CD4-positive, alpha-beta T cell treated with Interleukin-17A for 4 hours (primary cell): ENCODE results near the gene NAA10.

ENCODE experiments used
- DNase-seq: peaks from one replicate; pipeline ENCODE4 v3.0.0-alpha.2; 2020; ENCODE audit warnings: mixed read lengths

The NAA10 gene

GRCh38 chrX:153908219-153908860 is 26.5 kb downstream of the NAA10 start:
- DNase-seq, result no peak

DNA sequence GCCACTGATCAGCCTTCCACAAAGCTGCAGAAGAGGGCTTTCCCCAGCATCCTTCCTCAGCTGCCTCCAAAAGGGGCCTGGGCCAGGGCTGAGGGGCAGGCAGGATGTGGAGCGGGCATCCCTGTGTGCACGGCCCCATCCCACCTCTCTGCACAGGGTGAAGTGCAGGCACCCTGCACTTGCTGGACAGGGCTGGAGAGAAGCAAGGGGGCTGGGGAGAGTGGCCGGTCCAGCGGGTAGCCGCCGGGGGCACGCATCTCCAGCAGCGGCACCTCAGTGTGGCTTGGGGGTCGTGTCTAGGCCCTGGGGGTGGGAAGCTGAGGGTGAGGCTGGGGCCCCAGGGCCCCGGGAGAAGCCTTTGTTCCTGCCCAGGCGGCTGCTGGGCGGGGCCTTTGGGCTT is 27.4 kb downstream of the NAA10 start:
- no peak for DNase-seq

DNA sequence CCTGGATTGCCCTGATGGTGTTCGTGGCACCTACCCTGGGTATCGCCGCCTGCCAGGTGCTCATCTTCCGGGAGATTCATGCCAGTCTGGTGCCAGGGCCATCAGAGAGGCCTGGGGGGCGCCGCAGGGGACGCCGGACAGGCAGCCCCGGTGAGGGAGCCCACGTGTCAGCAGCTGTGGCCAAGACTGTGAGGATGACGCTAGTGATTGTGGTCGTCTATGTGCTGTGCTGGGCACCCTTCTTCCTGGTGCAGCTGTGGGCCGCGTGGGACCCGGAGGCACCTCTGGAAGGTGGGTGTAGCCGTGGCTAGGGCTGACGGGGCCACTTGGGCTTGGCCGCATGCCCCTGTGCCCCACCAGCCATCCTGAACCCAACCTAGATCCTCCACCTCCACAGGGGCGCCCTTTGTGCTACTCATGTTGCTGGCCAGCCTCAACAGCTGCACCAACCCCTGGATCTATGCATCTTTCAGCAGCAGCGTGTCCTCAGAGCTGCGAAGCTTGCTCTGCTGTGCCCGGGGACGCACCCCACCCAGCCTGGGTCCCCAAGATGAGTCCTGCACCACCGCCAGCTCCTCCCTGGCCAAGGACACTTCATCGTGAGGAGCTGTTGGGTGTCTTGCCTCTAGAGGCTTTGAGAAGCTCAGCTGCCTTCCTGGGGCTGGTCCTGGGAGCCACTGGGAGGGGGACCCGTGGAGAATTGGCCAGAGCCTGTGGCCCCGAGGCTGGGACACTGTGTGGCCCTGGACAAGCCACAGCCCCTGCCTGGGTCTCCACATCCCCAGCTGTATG is 28.5 kb downstream of the NAA10 start:
- DNase-seq, result no peak

DNA sequence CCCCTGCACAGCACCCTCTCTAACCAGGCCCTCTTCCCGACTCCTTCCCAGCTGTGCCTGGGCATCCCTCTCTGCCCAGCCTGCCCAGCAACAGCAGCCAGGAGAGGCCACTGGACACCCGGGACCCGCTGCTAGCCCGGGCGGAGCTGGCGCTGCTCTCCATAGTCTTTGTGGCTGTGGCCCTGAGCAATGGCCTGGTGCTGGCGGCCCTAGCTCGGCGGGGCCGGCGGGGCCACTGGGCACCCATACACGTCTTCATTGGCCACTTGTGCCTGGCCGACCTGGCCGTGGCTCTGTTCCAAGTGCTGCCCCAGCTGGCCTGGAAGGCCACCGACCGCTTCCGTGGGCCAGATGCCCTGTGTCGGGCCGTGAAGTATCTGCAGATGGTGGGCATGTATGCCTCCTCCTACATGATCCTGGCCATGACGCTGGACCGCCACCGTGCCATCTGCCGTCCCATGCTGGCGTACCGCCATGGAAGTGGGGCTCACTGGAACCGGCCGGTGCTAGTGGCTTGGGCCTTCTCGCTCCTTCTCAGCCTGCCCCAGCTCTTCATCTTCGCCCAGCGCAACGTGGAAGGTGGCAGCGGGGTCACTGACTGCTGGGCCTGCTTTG is 29.2 kb downstream of the NAA10 start:
- DNase-seq, result no peak

GRCh38 chrX:153903991-153904957 is 30.6 kb downstream of the NAA10 start, which contains the start of gene AVPR2:
Gene AVPR2, plus strand, starts transcription at chrX:153904673. Its CDS starts 473 bp downstream, at chrX:153905146.
- no peak for DNase-seq

- DNase-seq, result no peak
These were observed 31.4 kb downstream of the NAA10 start for GRCh38 chrX:153903238-153903980.

- no peak for DNase-seq
These were observed 32.5 kb downstream of the NAA10 start for GRCh38 chrX:153902385-153902784.

- DNase-seq, result no peak
These were observed 33.1 kb downstream of the NAA10 start for GRCh38 chrX:153901753-153902140.

GRCh38 chrX:153900831-153901752 is 33.7 kb downstream of the NAA10 start:
- DNase-seq, result peak; percentile 70

DNA sequence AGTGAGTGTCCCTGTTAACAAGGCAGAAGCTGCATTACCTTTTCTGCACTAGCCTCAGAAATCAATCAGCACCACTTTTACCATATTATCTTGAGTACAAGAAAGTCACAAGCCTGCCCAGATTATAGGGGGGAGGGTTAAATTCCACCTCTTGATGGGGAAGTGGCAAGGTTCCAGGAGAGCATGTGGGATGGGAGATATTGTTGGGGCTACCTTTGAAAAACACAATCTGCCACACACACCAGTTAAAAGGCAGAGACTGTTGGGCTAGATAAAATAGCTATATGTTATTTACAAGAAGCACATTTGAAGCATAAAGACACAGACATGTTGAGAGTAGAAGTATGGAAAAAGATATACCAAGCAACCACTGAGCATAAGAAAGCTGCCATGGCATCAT is 36.9 kb downstream of the NAA10 start:
- DNase-seq, result no peak

- no peak for DNase-seq
These were observed 45.7 kb downstream of the NAA10 start for GRCh38 chrX:153889123-153889522.

GRCh38 chrX:153888344-153888743 is 46.5 kb downstream of the NAA10 start:
- DNase-seq, result no peak

GRCh38 chrX:153887385-153887784 is 47.5 kb downstream of the NAA10 start:
- no peak for DNase-seq

- no peak for DNase-seq
These were observed 47.9 kb downstream of the NAA10 start for GRCh38 chrX:153886915-153887314.

GRCh38 chrX:153885968-153886903 is 48.6 kb downstream of the NAA10 start, which contains the start of gene L1CAM:
Gene L1CAM, minus strand, starts transcription at chrX:153886173. Its CDS starts 10,337 bp downstream, at chrX:153875836.
- peak; percentile 71 for DNase-seq

DNA sequence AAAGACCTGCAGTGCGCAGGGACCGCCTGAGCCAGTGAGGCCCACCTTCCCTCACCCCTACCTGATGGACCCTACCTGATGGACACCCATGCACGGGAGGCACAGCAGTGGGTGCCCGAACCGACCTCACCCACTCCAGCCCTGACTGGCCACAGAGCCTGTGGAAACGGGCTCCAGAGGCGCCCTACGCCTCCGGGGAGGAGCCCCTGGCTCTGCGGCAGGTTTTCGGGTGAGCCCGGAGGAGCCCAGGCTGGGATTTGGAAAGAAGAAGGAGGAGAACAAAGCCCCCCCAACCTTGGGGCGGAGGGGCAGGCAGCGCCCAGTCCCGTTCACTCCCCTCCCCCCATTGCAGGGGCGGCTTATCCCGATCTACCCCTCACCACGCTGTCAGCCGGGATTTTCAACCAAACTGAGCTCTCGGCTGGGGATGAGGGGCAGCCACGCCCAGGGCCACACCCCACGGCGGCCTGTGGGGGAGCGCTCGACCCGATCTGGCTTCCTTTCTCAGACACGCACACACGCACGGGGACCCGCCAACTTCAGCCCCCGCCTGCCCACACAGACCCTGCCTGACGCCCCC is 49.5 kb downstream of the NAA10 start:
- no peak for DNase-seq

GRCh38 chrX:153884590-153884989 is 50.2 kb downstream of the NAA10 start:
- DNase-seq, result no peak

GRCh38 chrX:153884136-153884535 is 50.7 kb downstream of the NAA10 start:
- no peak for DNase-seq
